ENCODE results near the gene PPP2R5C. TPM values are rescaled to one million over a fixed set of nuclear protein-coding genes. Genes with fewer than 3 reads are reported as not detected.

PPP2R5C gene
- polyA plus RNA-seq, 1 donor: 59.1 TPM

- no peak for DNase-seq (ENCODE audit: low read depth)
Measured at GRCh38 chr14:101865288-101865687, 103.8 kb downstream of the PPP2R5C start.

GRCh38 chr14:101867854-101868253 lies 106.3 kb downstream of the PPP2R5C start:
- DNase-seq (ENCODE audit: low read depth): no peak

- no peak for DNase-seq (ENCODE audit: low read depth)
Measured at GRCh38 chr14:101869217-101869616, 107.7 kb downstream of the PPP2R5C start.

- DNase-seq (ENCODE audit: low read depth): no peak
Measured at GRCh38 chr14:101870273-101870939, 108.9 kb downstream of the PPP2R5C start.

- no peak for DNase-seq (ENCODE audit: low read depth)
Measured at GRCh38 chr14:101872346-101872745, 110.8 kb downstream of the PPP2R5C start.

- DNase-seq (ENCODE audit: low read depth): no peak
Measured at GRCh38 chr14:101873076-101873825, 111.7 kb downstream of the PPP2R5C start.

GRCh38 chr14:101873991-101874390 lies 112.5 kb downstream of the PPP2R5C start:
- no peak for DNase-seq (ENCODE audit: low read depth)

- DNase-seq (ENCODE audit: low read depth): no peak
Measured at GRCh38 chr14:101875041-101875726, 113.7 kb downstream of the PPP2R5C start.

- DNase-seq (ENCODE audit: low read depth): no peak
Measured at GRCh38 chr14:101875727-101876554, 114.4 kb downstream of the PPP2R5C start.

GRCh38 chr14:101876555-101876938 lies 115.0 kb downstream of the PPP2R5C start:
- DNase-seq (ENCODE audit: low read depth): peak; percentile 62

GRCh38 chr14:101877766-101878165 lies 116.3 kb downstream of the PPP2R5C start:
- no peak for DNase-seq (ENCODE audit: low read depth)

GRCh38 chr14:101878211-101878821 lies 116.8 kb downstream of the PPP2R5C start:
- DNase-seq (ENCODE audit: low read depth): no peak

- DNase-seq (ENCODE audit: low read depth): no peak
Measured at GRCh38 chr14:101878822-101879528, 117.5 kb downstream of the PPP2R5C start.

GRCh38 chr14:101879529-101880336 lies 118.2 kb downstream of the PPP2R5C start:
- DNase-seq (ENCODE audit: low read depth): no peak

- no peak for DNase-seq (ENCODE audit: low read depth)
Measured at GRCh38 chr14:101881426-101881825, 119.9 kb downstream of the PPP2R5C start.

GRCh38 chr14:101882141-101882935 lies 120.8 kb downstream of the PPP2R5C start:
- DNase-seq (ENCODE audit: low read depth): no peak

GRCh38 chr14:101884089-101884933 lies 122.8 kb downstream of the PPP2R5C start:
- DNase-seq (ENCODE audit: low read depth): no peak

- DNase-seq (ENCODE audit: low read depth): no peak
Measured at GRCh38 chr14:101884934-101885576, 123.5 kb downstream of the PPP2R5C start.
